K562 (cell line): ENCODE data around the gene LUC7L3. TPM values are rescaled to one million over a fixed set of nuclear protein-coding genes. Genes with fewer than 3 reads are reported as not detected.

Source experiments
- FOXA3 ChIP-seq, 2 experiments: fragments of 450-650 bp in 1 of 2; sonication (generic) in 1 of 2; formaldehyde crosslinking; IDR thresholded peaks in 1 of 2; conservative IDR thresholded peaks in 1 of 2; 2 replicates each; pipeline versions ENCODE4 v1.4.0 to v1.8.0; 2020 to 2022; ENCODE audit warnings: mild to moderate bottlenecking in 2 of 2, missing genetic modification reagents in 1 of 2
- GABPA ChIP-seq: fragments of 200-800 bp; sonication (Bioruptor generic); conservative IDR thresholded peaks from 2 replicates; pipeline ENCODE4 v1.6.1; 2016; ENCODE audit warnings: low read depth, missing genetic modification characterization, missing compliant biosample characterization
- HMGN3 ChIP-seq: IDR thresholded peaks from 2 replicates; pipeline ENCODE4 v1.6.1; 2011; ENCODE audit warnings: borderline replicate concordance, low read depth, mild to moderate bottlenecking, mixed read lengths, low read length; ENCODE audit not compliant: insufficient read length; ENCODE audit errors: extremely low read depth
- HNRNPH1 ChIP-seq: fragments of 200-400 bp; formaldehyde crosslinking; optimal IDR thresholded peaks from 2 replicates; pipeline ENCODE3; 2017; ENCODE audit warnings: low read depth, mild to moderate bottlenecking, low read length, moderate library complexity
- L3MBTL2 ChIP-seq: fragments of 450-650 bp; IDR thresholded peaks from 2 replicates; pipeline ENCODE4 v1.6.1; 2016; ENCODE audit warnings: mild to moderate bottlenecking, moderate library complexity
- LEF1 ChIP-seq: fragments of 450-650 bp; IDR thresholded peaks from 2 replicates; pipeline ENCODE4 v1.6.1; 2016; ENCODE audit warnings: mild to moderate bottlenecking
- PCBP2 ChIP-seq: fragments of 200-400 bp; formaldehyde crosslinking; IDR thresholded peaks from 2 replicates; pipeline ENCODE4 v1.6.1; 2018; ENCODE audit warnings: low read length, low read depth, mild to moderate bottlenecking, moderate library complexity; ENCODE audit not compliant: poor library complexity, severe bottlenecking
- PPARD ChIP-seq: fragments of 250-450 bp; sonication (Bioruptor Pico); IDR thresholded peaks from 2 replicates; pipeline ENCODE4 v1.8.0; 2022; ENCODE audit warnings: inconsistent platforms, mild to moderate bottlenecking, moderate library complexity
- TARDBP ChIP-seq: fragments of 450-650 bp; IDR thresholded peaks from 2 replicates; pipeline ENCODE4 v1.6.1; 2016
- XRCC3 ChIP-seq: fragments of 450-650 bp; IDR thresholded peaks from 2 replicates; pipeline ENCODE4 v1.6.1; 2017; ENCODE audit warnings: mild to moderate bottlenecking, moderate library complexity
- ZKSCAN3 ChIP-seq: fragments of 250-450 bp; sonication (Bioruptor Pico); IDR thresholded peaks from 2 replicates; pipeline ENCODE4 v1.4.0; 2020
- ZNF175 ChIP-seq: fragments of 200-800 bp; sonication (Bioruptor generic); IDR thresholded peaks from 2 replicates; pipeline ENCODE4 v1.6.1; 2016; ENCODE audit warnings: low read depth, mild to moderate bottlenecking, missing genetic modification characterization, missing compliant biosample characterization
- ZNF668 ChIP-seq: fragments of 250-450 bp; sonication (Bioruptor Pico); IDR thresholded peaks from 2 replicates; pipeline ENCODE4 v1.8.0; 2022; ENCODE audit warnings: mild to moderate bottlenecking, inconsistent platforms
- ZNF75A ChIP-seq: fragments of 450-650 bp; formaldehyde crosslinking; IDR thresholded peaks from 2 replicates; pipeline ENCODE4 v1.4.0; 2020; ENCODE audit warnings: mild to moderate bottlenecking
- polyA plus RNA-seq, 8 experiments: library from polyadenylated mRNA; depleted of rRNA in 4 of 8; stranded (reverse) in 5 of 8; unstranded in 3 of 8; fragments of >200 nt; fragmentation: Nextera tagmentation in 2 of 8; fragmentation: Illumina TruSeq in 1 of 8; extraction: Ambion mirVana in 2 of 8; extraction: Trizol in 1 of 8; gene quantifications; 2 replicates each; pipeline versions ENCODE4 v1.2.1 to v1.2.3, GENCODE V29; 2011 to 2014; ENCODE audit warnings: inconsistent platforms in 1 of 8, missing spikeins in 1 of 8
- total RNA-seq, 7 experiments: library from RNA; depleted of rRNA in 6 of 7; stranded (reverse); fragments of >200 nt in 6 of 7; fragmentation: Illumina TruSeq in 2 of 7; extraction: Trizol in 2 of 7; gene quantifications; 2 replicates each; pipeline versions ENCODE4 v1.2.1 to v1.2.3, GENCODE V29; 2011 to 2021; ENCODE audit warnings: low replicate concordance in 1 of 7
- TF ChIP-seq, protein P1 (sequence below): fragments of 450-650 bp; IDR thresholded peaks from 2 replicates; pipeline ENCODE4 v1.6.1; 2018; ENCODE audit not compliant: partially characterized antibody
- TF ChIP-seq, protein P2 (sequence below): fragments of 450-650 bp; IDR thresholded peaks from 2 replicates; pipeline ENCODE4 v1.6.1; 2016; ENCODE audit warnings: mild to moderate bottlenecking

Gene LUC7L3
- total and polyA plus RNA-seq, 9 of the 15 experiments (the other 6 are each of a cell fraction or from before 2014, with no cell fraction given), result 80.8 to 284 (median 127) TPM

DNA sequence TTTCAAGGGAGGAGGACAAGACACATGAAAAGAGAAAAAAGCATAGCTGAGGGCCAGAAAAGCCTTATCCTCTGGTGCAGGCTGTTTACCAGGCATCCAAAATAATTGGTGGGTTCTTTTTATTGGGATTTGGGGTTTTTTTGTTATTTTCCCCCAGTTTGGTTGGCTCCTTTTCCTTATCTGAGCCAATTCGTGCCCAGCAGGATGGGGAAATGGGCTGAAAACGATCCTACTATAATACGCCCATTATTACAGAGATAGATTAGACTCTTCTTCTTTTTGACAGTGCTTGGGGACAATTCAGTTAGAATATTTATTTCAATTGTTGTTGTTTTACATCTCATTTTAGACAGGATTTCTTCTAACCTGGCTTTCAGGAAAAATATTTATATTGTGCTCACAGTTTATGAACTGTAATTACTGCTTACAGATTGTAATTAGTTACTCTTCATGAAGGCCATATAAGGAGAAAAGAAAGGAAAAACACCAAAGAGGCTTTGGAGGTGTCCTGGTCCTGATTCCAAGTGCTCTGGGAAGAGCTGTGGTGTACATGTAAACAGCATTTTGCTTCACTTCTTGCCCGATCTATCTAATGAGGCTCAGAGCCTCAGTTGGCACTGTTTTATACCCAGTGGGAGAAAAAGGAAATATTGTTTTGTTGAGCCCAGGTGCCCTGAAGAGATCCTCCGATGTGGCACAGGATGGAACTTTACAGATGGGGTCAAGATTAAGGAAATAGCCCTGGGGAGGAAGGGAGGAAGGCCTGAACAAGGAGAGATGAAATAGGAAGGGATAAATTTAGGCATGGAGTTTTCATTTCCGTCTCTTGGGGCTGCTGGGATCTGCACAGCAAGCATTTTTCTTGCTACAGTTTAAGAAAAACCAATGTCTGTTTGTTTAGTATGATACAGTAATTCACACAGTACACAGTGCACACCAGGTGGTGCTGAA is 11.1 kb upstream of the LUC7L3 start (continued):
- TF ChIP-seq ZNF668 (CRISPR knock-in tag), result 0 out of 2 replicates have a peak, but pooled peaks have one; percentile 51
- peak; percentile 77 for TF ChIP-seq GABPA (tag)
- TF ChIP-seq ZNF75A, result no peak
- TF ChIP-seq TARDBP, result no peak
- no peak for TF ChIP-seq HMGN3
- peak; percentile 13; the same call in 1 of the 2 replicates for TF ChIP-seq ZNF175
- no peak for TF ChIP-seq XRCC3
- 0 out of 4 replicates have a peak, but pooled peaks have one; percentile 1 to 41 for TF ChIP-seq FOXA3 (CRISPR knock-in tag; conservative IDR thresholded peaks at IDR 0.05 in 1 of 2, IDR thresholded peaks at IDR 0.05 in 1 of 2)
- TF ChIP-seq, protein P1, sequence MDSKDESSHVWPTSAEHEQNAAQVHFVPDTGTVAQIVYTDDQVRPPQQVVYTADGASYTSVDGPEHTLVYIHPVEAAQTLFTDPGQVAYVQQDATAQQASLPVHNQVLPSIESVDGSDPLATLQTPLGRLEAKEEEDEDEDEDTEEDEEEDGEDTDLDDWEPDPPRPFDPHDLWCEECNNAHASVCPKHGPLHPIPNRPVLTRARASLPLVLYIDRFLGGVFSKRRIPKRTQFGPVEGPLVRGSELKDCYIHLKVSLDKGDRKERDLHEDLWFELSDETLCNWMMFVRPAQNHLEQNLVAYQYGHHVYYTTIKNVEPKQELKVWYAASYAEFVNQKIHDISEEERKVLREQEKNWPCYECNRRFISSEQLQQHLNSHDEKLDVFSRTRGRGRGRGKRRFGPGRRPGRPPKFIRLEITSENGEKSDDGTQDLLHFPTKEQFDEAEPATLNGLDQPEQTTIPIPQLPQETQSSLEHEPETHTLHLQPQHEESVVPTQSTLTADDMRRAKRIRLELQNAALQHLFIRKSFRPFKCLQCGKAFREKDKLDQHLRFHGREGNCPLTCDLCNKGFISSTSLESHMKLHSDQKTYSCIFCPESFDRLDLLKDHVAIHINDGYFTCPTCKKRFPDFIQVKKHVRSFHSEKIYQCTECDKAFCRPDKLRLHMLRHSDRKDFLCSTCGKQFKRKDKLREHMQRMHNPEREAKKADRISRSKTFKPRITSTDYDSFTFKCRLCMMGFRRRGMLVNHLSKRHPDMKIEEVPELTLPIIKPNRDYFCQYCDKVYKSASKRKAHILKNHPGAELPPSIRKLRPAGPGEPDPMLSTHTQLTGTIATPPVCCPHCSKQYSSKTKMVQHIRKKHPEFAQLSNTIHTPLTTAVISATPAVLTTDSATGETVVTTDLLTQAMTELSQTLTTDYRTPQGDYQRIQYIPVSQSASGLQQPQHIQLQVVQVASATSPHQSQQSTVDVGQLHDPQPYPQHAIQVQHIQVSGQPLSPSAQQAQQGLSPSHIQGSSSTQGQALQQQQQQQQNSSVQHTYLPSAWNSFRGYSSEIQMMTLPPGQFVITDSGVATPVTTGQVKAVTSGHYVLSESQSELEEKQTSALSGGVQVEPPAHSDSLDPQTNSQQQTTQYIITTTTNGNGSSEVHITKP, result peak; percentile 87
- TF ChIP-seq PPARD (CRISPR knock-in tag), result no peak
- no peak for TF ChIP-seq ZKSCAN3 (CRISPR knock-in tag)
- TF ChIP-seq PCBP2, result no peak
- TF ChIP-seq LEF1, result peak; percentile 30; the same call in 1 of the 2 replicates
- TF ChIP-seq HNRNPH1, result no peak
- TF ChIP-seq L3MBTL2, result no peak
- TF ChIP-seq, protein P2, sequence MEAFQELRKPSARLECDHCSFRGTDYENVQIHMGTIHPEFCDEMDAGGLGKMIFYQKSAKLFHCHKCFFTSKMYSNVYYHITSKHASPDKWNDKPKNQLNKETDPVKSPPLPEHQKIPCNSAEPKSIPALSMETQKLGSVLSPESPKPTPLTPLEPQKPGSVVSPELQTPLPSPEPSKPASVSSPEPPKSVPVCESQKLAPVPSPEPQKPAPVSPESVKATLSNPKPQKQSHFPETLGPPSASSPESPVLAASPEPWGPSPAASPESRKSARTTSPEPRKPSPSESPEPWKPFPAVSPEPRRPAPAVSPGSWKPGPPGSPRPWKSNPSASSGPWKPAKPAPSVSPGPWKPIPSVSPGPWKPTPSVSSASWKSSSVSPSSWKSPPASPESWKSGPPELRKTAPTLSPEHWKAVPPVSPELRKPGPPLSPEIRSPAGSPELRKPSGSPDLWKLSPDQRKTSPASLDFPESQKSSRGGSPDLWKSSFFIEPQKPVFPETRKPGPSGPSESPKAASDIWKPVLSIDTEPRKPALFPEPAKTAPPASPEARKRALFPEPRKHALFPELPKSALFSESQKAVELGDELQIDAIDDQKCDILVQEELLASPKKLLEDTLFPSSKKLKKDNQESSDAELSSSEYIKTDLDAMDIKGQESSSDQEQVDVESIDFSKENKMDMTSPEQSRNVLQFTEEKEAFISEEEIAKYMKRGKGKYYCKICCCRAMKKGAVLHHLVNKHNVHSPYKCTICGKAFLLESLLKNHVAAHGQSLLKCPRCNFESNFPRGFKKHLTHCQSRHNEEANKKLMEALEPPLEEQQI, result 0 out of 2 replicates have a peak, but pooled peaks have one; percentile 19
